ENCODE measurements around the gene CCNK.

Gene CCNK

GRCh38 chr14:99503848-99504453 lies 22.7 kb downstream of the CCNK start:
- DNase-seq (ENCODE audit: low read depth, low spot score): no peak
- no peak overlapping the region for H3K27ac ChIP-seq

- no peak overlapping the region for H3K27ac ChIP-seq
- no peak for DNase-seq (ENCODE audit: low read depth, low spot score)
These were observed 23.9 kb downstream of the CCNK start for GRCh38 chr14:99505089-99505488.

GRCh38 chr14:99506276-99506675 lies 25.1 kb downstream of the CCNK start:
- no peak for DNase-seq (ENCODE audit: low read depth, low spot score)
- H3K27ac ChIP-seq: no peak overlapping the region

GRCh38 chr14:99507860-99508640 lies 26.8 kb downstream of the CCNK start:
- no peak for DNase-seq (ENCODE audit: low read depth, low spot score)
- H3K27ac ChIP-seq: no peak overlapping the region

- DNase-seq (ENCODE audit: low read depth, low spot score): peak; percentile 3
These were observed 27.9 kb downstream of the CCNK start for GRCh38 chr14:99508896-99509629.

GRCh38 chr14:99509871-99510555 lies 28.8 kb downstream of the CCNK start:
- no peak overlapping the region for H3K27ac ChIP-seq
- DNase-seq (ENCODE audit: low read depth, low spot score): no peak

More at GRCh38 chr14:99508896-99509629, 27.9 kb downstream of the CCNK start:
- H3K27ac ChIP-seq: no peak overlapping the region

GRCh38 chr14:99510556-99511139 lies 29.4 kb downstream of the CCNK start:
- no peak for DNase-seq (ENCODE audit: low read depth, low spot score)
- no peak overlapping the region for H3K27ac ChIP-seq

GRCh38 chr14:99511421-99512109 lies 30.4 kb downstream of the CCNK start:
- no peak for DNase-seq (ENCODE audit: low read depth, low spot score)
- H3K27ac ChIP-seq: no peak overlapping the region

GRCh38 chr14:99512110-99512449 lies 30.9 kb downstream of the CCNK start:
- H3K27ac ChIP-seq: no peak overlapping the region
- no peak for DNase-seq (ENCODE audit: low read depth, low spot score)

GRCh38 chr14:99512571-99513182 lies 31.5 kb downstream of the CCNK start:
- DNase-seq (ENCODE audit: low read depth, low spot score): no peak

GRCh38 chr14:99513183-99513694 lies 32.0 kb downstream of the CCNK start:
- no peak overlapping the region for H3K27ac ChIP-seq
- DNase-seq (ENCODE audit: low read depth, low spot score): no peak

More at GRCh38 chr14:99512571-99513182, 31.5 kb downstream of the CCNK start:
- H3K27ac ChIP-seq: no peak overlapping the region

- DNase-seq (ENCODE audit: low read depth, low spot score): no peak
- H3K27ac ChIP-seq: no peak overlapping the region
These were observed 32.8 kb downstream of the CCNK start for GRCh38 chr14:99513946-99514551.

- DNase-seq (ENCODE audit: low read depth, low spot score): no peak
These were observed 33.5 kb downstream of the CCNK start for GRCh38 chr14:99514552-99515300.

GRCh38 chr14:99515301-99516155 lies 34.3 kb downstream of the CCNK start:
- H3K27ac ChIP-seq: no peak overlapping the region
- no peak for DNase-seq (ENCODE audit: low read depth, low spot score)

More at GRCh38 chr14:99514552-99515300, 33.5 kb downstream of the CCNK start:
- no peak overlapping the region for H3K27ac ChIP-seq

GRCh38 chr14:99516156-99516870 lies 35.1 kb downstream of the CCNK start:
- no peak for DNase-seq (ENCODE audit: low read depth, low spot score)
- H3K27ac ChIP-seq: no peak overlapping the region

- DNase-seq (ENCODE audit: low read depth, low spot score): no peak
- no peak overlapping the region for H3K27ac ChIP-seq
These were observed 35.8 kb downstream of the CCNK start for GRCh38 chr14:99516871-99517642.

All from epithelial cell of prostate (primary cell).